ENCODE measurements around the gene KRTAP2-1. TPM values are rescaled to one million over a fixed set of nuclear protein-coding genes. Genes with fewer than 3 reads are reported as not detected.
"Not testable (repeated sequence)": the region's sequence is repeated elsewhere in the genome, so short reads cannot be mapped to it uniquely, and the experiment has no call there.

The KRTAP2-1 gene
- total RNA-seq, 1 donor from 2014 or later: not detected

DNA sequence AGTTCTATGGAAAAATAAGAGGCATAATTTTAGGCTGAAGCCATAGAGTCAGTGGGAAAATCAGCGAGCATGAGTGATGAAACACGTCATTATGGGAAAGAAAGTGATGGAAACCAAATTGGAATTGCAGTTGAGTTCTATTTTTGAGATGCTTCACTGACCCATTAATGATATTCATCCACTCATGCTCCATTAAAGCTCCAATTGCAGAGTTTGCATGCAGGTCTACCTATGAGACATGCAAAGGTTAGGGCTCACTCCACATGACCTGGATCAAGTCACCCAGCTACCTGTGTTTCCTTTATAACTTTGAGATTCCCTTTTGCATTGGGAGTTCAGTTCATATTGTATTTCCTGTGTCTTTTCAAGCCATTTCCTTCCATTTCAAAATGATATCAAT is 26.6 kb upstream of the KRTAP2-1 start:
- H3K36me3 ChIP-seq: no peaks in the 10 kb centered on the region
- DNase-seq (ENCODE audit: low spot score in 2 of 2): no peak
- no peaks in the 10 kb centered on the region for H3K27me3 ChIP-seq
- no peak overlapping the region for H3K27ac ChIP-seq
- no peaks in the 10 kb centered on the region for H3K9me3 ChIP-seq
- intact Hi-C loops (cut with DNase I): no loop called here
- TF ChIP-seq, protein P1, sequence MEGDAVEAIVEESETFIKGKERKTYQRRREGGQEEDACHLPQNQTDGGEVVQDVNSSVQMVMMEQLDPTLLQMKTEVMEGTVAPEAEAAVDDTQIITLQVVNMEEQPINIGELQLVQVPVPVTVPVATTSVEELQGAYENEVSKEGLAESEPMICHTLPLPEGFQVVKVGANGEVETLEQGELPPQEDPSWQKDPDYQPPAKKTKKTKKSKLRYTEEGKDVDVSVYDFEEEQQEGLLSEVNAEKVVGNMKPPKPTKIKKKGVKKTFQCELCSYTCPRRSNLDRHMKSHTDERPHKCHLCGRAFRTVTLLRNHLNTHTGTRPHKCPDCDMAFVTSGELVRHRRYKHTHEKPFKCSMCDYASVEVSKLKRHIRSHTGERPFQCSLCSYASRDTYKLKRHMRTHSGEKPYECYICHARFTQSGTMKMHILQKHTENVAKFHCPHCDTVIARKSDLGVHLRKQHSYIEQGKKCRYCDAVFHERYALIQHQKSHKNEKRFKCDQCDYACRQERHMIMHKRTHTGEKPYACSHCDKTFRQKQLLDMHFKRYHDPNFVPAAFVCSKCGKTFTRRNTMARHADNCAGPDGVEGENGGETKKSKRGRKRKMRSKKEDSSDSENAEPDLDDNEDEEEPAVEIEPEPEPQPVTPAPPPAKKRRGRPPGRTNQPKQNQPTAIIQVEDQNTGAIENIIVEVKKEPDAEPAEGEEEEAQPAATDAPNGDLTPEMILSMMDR (IDR thresholded peaks at IDR 0.05): no peak
- no peak overlapping the region for H3K4me3 ChIP-seq
- H3K4me1 ChIP-seq: no peaks in the 10 kb centered on the region

DNA sequence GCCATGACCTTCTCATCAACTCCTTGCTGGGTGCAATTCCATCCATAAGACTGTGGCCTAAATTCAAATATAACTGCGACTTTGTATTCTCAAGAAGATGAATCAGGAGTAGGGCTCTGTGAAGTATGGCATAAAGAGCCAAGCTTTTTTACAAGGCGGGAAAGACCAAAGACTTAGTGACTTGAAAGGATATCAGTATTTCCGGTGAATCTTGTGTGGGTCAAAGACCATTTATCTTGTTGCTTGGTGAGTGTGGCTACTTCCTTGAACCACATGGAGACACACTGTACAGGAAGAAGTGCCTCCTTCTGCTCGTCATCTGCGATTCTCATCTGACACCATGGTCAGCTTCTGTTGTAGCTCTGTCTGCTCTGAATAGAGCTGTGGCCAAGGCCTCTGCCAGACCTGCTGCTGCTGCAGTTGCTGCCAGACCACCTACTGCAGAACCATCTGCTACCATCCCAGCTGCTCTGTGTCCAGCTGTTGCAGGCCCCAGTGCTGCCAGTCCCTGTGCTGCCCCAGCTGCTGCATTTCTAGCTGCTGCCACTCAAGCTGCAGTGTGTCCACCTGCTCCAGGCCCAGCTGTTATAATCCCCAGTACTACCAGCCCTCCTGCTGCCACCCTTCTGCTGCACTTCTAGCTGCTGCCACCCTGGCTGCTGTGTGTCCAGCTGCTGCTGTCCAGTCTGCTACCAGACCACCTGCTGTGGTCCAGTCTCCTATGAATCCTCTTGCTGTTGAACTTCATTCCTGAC is 24.7 kb upstream of the KRTAP2-1 start:
- Histone ChIP-seq H3K36me3 (no peaks in the 10 kb centered on the region), H3K4me1 (no peaks in the 10 kb centered on the region), H3K9me3 (no peaks in the 10 kb centered on the region), H3K27ac (no peak overlapping the region), H3K27me3 (no peaks in the 10 kb centered on the region), H3K4me3 (no peak overlapping the region)
- no peak for DNase-seq (ENCODE audit: low spot score in 2 of 2)
- intact Hi-C loops (cut with DNase I): no loop called here
- TF ChIP-seq, protein P1 (IDR thresholded peaks at IDR 0.05): no peak

DNA sequence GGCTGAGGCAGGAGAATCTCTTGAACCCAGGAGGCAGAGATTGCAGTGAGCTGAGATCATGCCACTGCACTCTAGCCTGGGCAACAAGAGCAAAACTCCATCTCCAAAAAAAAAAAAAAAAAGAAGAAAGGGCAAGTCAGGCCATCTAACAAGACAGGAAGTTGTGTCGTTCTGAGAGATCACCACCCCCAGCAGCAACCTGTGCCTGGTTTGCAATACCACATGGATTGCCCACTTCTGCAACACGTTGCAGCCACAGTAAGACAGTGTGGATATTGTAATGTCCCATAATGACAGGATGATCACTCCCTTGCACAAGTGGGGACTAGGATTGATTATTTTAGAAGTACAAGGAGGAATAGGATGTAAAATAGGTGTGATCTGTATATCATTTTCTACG is 21.9 kb upstream of the KRTAP2-1 start:
- H3K4me1 ChIP-seq: no peaks in the 10 kb centered on the region
- H3K4me3 ChIP-seq: no peak overlapping the region
- H3K27ac ChIP-seq: no peak overlapping the region
- H3K36me3 ChIP-seq: no peaks in the 10 kb centered on the region
- no peak for DNase-seq (ENCODE audit: low spot score in 2 of 2)
- TF ChIP-seq, protein P1 (IDR thresholded peaks at IDR 0.05): no peak
- intact Hi-C loops (cut with DNase I): no loop called here
- H3K27me3 ChIP-seq: no peaks in the 10 kb centered on the region
- H3K9me3 ChIP-seq: no peaks in the 10 kb centered on the region

DNA sequence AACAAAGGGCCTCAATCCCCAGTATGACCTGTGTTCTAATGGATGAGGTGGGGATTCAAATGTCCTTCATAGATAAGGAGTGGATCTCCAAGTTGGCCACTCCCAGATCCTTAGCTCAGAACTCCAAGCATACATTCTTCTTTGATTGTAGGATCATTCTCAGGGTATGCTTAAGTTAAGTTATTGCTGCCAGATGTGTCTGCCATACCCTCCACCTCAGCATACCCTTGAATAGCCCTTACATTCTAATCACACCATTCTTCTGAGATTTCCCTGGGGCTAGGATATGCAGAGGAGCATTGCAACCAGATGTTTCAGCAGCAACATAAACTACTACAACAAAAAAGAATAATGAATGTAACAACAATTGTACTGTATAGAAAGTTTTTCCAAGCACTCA is 20.2 kb upstream of the KRTAP2-1 start:
- Histone ChIP-seq H3K4me3 (no peak overlapping the region), H3K27me3 (no peaks in the 10 kb centered on the region), H3K36me3 (no peaks in the 10 kb centered on the region), H3K9me3 (no peaks in the 10 kb centered on the region), H3K27ac (no peak overlapping the region), H3K4me1 (no peaks in the 10 kb centered on the region)
- TF ChIP-seq, protein P1 (IDR thresholded peaks at IDR 0.05): no peak
- no peak for DNase-seq (ENCODE audit: low spot score in 2 of 2)
- intact Hi-C loops (cut with DNase I): no loop called here

DNA sequence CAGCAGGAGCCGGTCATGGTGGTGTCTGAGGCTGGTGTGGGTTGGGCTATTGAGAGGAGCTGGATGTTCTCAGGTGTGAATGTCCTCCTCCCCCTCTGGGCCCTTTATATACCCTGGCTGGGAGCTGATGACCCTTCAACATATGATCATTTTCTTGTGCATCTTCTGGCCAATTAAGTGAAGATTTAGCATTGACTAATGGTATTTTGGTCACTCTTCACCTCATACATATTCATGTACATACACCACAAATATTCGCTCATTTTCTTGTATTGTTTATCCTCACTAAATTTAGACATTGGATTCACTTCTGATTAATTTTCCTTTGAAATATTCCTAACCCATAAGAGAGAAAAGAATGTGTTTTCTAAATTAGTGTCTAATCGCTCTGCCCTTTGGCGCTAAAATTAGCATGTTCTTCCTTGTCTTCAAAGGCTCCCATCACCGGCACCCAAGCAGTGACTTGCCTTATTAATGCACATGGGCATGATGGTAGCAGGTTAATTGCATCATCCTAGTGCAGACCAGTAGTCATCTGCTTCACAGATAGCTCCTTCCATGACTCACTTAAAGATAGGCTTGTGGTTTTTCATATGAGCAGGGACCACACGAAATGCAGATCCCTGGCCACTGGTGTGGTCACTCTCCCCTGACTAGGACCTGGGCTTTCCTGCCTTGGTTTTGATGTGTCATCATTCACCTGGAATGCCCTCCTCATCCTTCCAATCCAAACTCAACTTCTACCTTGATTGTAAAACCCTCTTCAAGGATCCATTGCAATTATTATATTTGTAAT is 18.9 kb upstream of the KRTAP2-1 start, which contains the start of gene KRTAP2-4:
Gene KRTAP2-4, minus strand, starts transcription at position 51 of the 796 bp plus-strand sequence. Its CDS starts 34 bp downstream, at position 17.
- no peaks in the 10 kb centered on the region for H3K9me3 ChIP-seq
- no peaks in the 10 kb centered on the region for H3K27me3 ChIP-seq
- peaks cover 5 to 7% of the 10 kb centered on the region in 2 donors for H3K4me1 ChIP-seq
- H3K36me3 ChIP-seq: no peaks in the 10 kb centered on the region
- intact Hi-C loops (cut with DNase I): no loop called here
- H3K27ac ChIP-seq: no peak within 1 kb of the TSS
- no peak within 1 kb of the TSS for H3K4me3 ChIP-seq
- TF ChIP-seq, protein P1 (IDR thresholded peaks at IDR 0.05): no peak
- no peak for DNase-seq (ENCODE audit: low spot score in 2 of 2)

DNA sequence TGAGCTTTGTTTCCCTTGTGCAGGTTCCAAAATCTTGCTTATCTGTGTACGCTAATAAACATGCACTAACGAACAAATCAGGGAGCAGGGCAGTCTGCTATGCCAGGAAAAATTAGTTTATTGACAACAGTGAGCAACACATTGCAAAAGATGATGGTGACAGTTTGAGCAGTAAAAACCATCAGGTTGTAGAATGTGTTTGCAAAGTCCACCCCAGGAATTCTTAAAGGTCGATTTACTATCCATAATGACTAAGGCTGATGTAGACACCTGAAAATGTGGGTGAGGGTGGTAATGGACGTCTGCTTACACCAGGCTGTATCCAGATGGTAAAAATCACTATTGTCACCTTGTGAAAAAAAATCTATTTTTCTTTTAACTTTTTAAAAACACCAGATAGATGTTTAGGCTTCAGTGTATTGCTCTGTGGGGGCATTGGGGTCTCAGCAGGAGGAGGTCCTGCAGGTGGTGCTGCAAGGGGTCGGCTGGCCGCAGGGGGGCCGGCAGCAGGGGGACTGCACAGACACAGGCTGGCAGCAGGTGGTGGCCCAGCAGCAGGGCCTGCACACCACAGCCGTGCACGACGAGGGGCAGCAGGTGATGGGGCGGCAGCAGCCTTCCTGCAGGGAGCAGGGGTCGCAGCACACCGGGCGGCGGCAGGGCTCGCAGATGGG is 18.0 kb upstream of the KRTAP2-1 start:
- H3K36me3 ChIP-seq; H3K27ac ChIP-seq; H3K27me3 ChIP-seq; H3K4me3 ChIP-seq; intact Hi-C loops (cut with DNase I); H3K9me3 ChIP-seq; H3K4me1 ChIP-seq; DNase-seq (ENCODE audit: low spot score in 2 of 2): not testable (repeated sequence)
